A673 (cell line): ENCODE data around the gene PTPN14. TPM values are rescaled to one million over a fixed set of nuclear protein-coding genes. Genes with fewer than 3 reads are reported as not detected.

Experiments used
- BruUV-seq: library from RNA; stranded (reverse); fragments of 400-500 nt; replicated peaks from 2 replicates; lab custom pipeline; 2021; lab: Mats Ljungman, UMichigan
- CTCF ChIA-PET: fragments of 300-600 bp; sonication (Branson Sonifier 250); formaldehyde crosslinking; loops from one replicate; lab custom pipeline; 2022; ENCODE audit warnings: antibody characterized with exemption; lab: Charles Lee
- POLR2A ChIA-PET: fragments of 300-600 bp; sonication (Branson Sonifier 250); formaldehyde crosslinking; loops from one replicate; lab custom pipeline; 2022; ENCODE audit warnings: antibody characterized with exemption; ENCODE audit not compliant: low non-redundant PET; lab: Charles Lee
- DNase-seq: peaks from one replicate; pipeline ENCODE4 v3.0.0-alpha.2; 2015; ENCODE audit warnings: low spot score
- H3K27ac ChIP-seq: fragments of 200-600 bp; sonication (generic); 2 replicates; pipeline ENCODE4 v1.5.1; 2016; ENCODE audit warnings: mixed run types, low read depth, mild to moderate bottlenecking, mixed read lengths, antibody characterized with exemption, low read length; ENCODE audit not compliant: poor library complexity, severe bottlenecking
- H3K27me3 ChIP-seq: fragments of 200-600 bp; sonication (generic); replicated peaks from 2 replicates; pipeline ENCODE4 v1.6.1; 2017; ENCODE audit warnings: mixed run types, low read depth, mild to moderate bottlenecking, mixed read lengths, antibody characterized with exemption, low read length; ENCODE audit not compliant: insufficient read depth, poor library complexity
- H3K36me3 ChIP-seq: fragments of 200-600 bp; sonication (generic); 2 replicates; pipeline ENCODE4 v1.6.1; 2016; ENCODE audit warnings: mixed run types, mild to moderate bottlenecking, mixed read lengths, antibody characterized with exemption, low read length; ENCODE audit not compliant: insufficient read depth, poor library complexity, severe bottlenecking
- H3K4me1 ChIP-seq: fragments of 200-600 bp; sonication (generic); 2 replicates; pipeline ENCODE4 v1.6.1; 2017; ENCODE audit warnings: mixed run types, mild to moderate bottlenecking, mixed read lengths, antibody characterized with exemption, low read length; ENCODE audit not compliant: insufficient read depth, poor library complexity, severe bottlenecking
- H3K4me3 ChIP-seq: fragments of 200-600 bp; sonication (generic); 2 replicates; pipeline ENCODE4 v1.5.1; 2016; ENCODE audit warnings: low read depth, mixed run types, mild to moderate bottlenecking, mixed read lengths, low read length; ENCODE audit not compliant: poor library complexity, severe bottlenecking
- H3K9me3 ChIP-seq: fragments of 200-600 bp; sonication (generic); 2 replicates; pipeline ENCODE4 v1.6.1; 2016; ENCODE audit warnings: mixed run types, low read depth, mild to moderate bottlenecking, mixed read lengths, antibody characterized with exemption, low read length; ENCODE audit not compliant: poor library complexity, severe bottlenecking
- EZH2 ChIP-seq: fragments of 200-600 bp; sonication (generic); IDR thresholded peaks from 2 replicates; pipeline ENCODE4 v1.6.1; 2017; ENCODE audit warnings: borderline replicate concordance, low read depth, mild to moderate bottlenecking, mixed read lengths, antibody characterized with exemption, low read length; ENCODE audit not compliant: poor library complexity, severe bottlenecking
- intact Hi-C: fragments of 100-400 bp; cut with micrococcal nuclease; formaldehyde crosslinking; loops from one replicate; pipeline ENCODE4 v1.10.0; 2022; ENCODE audit not compliant: unreplicated experiment
- total RNA-seq: library from RNA; stranded (reverse); gene quantifications from 2 replicates; pipeline ENCODE4 v1.2.3, GENCODE V29; 2021
- TF ChIP-seq, protein P1 (sequence below): fragments of 300-800, 200-600 bp; sonication (generic); conservative IDR thresholded peaks from 2 replicates; pipeline ENCODE4 v1.5.1; 2017; ENCODE audit warnings: low read depth, mild to moderate bottlenecking, antibody characterized with exemption, low read length, moderate library complexity, mixed read lengths

Gene PTPN14
- total RNA-seq, 1 experiment from 2014 or later = 114 TPM

DNA sequence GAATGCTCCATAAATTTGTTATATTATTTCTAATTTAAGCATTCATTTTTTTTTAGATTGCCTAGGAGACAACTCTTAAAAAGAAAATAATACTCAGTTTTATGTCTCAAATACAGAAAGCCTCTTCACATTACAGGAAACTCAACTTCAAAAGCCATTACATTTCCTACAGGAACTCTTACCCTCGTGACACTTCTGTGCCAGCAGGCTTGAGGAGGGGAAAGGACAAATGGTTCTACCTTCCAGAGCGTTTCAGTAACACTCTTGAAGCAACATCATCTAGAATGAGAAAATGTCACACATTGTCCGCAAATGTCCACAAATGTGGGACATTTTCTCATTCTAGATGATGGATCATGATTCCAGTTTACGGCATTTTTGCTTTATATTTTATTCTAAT, 51.7 kb downstream of the PTPN14 start:
- ChIA-PET POLR2A (no interaction called here), CTCF (no interaction called here)
- no TSS peak for BruUV-seq
- no peak overlapping the region for H3K4me3 ChIP-seq
- DNase-seq = no peak
- no peaks in the 10 kb centered on the region for H3K36me3 ChIP-seq
- intact Hi-C loops = loop anchor here (5.0 kb wide), 1 partner anchor 52 kb away; no protein-coding TSS in a partner anchor
- TF ChIP-seq, protein P1, sequence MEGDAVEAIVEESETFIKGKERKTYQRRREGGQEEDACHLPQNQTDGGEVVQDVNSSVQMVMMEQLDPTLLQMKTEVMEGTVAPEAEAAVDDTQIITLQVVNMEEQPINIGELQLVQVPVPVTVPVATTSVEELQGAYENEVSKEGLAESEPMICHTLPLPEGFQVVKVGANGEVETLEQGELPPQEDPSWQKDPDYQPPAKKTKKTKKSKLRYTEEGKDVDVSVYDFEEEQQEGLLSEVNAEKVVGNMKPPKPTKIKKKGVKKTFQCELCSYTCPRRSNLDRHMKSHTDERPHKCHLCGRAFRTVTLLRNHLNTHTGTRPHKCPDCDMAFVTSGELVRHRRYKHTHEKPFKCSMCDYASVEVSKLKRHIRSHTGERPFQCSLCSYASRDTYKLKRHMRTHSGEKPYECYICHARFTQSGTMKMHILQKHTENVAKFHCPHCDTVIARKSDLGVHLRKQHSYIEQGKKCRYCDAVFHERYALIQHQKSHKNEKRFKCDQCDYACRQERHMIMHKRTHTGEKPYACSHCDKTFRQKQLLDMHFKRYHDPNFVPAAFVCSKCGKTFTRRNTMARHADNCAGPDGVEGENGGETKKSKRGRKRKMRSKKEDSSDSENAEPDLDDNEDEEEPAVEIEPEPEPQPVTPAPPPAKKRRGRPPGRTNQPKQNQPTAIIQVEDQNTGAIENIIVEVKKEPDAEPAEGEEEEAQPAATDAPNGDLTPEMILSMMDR = no peak
- no peak for TF ChIP-seq EZH2
- H3K27me3 ChIP-seq = no peaks in the 10 kb centered on the region
- H3K27ac ChIP-seq = peak overlapping the region; percentile 28
- H3K9me3 ChIP-seq = no peaks in the 10 kb centered on the region
- peaks cover 53% of the 10 kb centered on the region for H3K4me1 ChIP-seq

DNA sequence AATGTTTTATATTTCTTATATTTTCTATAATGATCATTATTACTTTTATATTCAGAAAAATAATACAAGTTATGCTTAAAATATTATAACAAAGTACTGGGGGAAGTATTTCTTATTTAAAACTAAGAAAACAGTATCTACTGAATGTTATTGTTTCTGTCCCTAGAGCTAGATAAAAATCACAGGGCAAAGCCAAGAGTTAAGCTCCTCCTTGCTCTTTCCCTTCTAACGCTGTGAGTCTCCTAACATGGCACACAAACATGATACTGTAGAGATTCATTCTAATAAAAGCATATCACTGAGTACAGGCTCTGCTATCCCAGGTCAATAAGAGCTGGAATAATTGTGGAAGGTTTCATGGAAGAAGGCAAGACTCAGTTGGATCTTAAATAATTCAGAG, 53.4 kb downstream of the PTPN14 start:
- POLR2A ChIA-PET = interaction anchor here (0.6 kb wide), 1 partner anchor 76 kb away, joined by 3 read pairs; no protein-coding TSS in a partner anchor

DNA sequence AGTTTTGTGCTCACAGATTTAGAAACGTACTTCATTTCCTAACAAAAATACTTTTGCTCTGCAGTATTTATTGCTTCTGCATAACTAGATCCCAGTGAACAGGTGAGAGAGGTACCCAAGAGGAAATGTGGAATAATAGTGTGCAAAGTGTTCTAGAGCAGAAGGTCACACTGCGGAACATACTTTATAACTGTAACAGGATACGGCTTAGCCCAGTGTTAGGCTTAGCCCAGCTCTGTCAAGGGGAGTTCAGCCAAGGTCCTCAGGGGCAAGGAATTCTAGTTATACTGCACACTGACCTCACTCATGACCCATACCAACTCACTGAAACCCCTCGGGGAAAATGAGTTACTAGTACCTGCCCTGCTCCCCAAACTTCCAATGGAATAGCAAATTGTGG, 55.3 kb downstream of the PTPN14 start:
- POLR2A ChIA-PET = no interaction called here

More for the DNA sequence above, 53.4 kb downstream of the PTPN14 start:
- DNase-seq = no peak
- Histone ChIP-seq H3K9me3 (no peaks in the 10 kb centered on the region), H3K4me3 (no peak overlapping the region), H3K27ac (peak overlapping the region; percentile 26), H3K27me3 (no peaks in the 10 kb centered on the region), H3K4me1 (peaks cover 62% of the 10 kb centered on the region), H3K36me3 (no peaks in the 10 kb centered on the region)
- no peak for TF ChIP-seq EZH2
- TF ChIP-seq, protein P1 = no peak
- BruUV-seq = no TSS peak
- CTCF ChIA-PET = no interaction called here
- intact Hi-C loops = loop anchor here (5.0 kb wide), 1 partner anchor 51 kb away; no protein-coding TSS in a partner anchor

More for the DNA sequence above, 55.3 kb downstream of the PTPN14 start:
- Histone ChIP-seq H3K4me3 (no peak overlapping the region), H3K36me3 (no peaks in the 10 kb centered on the region), H3K27me3 (no peaks in the 10 kb centered on the region), H3K27ac (no peak overlapping the region), H3K9me3 (no peaks in the 10 kb centered on the region), H3K4me1 (peaks cover 71% of the 10 kb centered on the region)
- CTCF ChIA-PET = no interaction called here
- TF ChIP-seq EZH2 = no peak
- TF ChIP-seq, protein P1 = no peak
- intact Hi-C loops = loop anchor here (5.0 kb wide), 1 partner anchor 49 kb away; no protein-coding TSS in a partner anchor
- no TSS peak for BruUV-seq
- no peak for DNase-seq
